NOMO-1 treated with DMSO at 0.1 percent for 48 hours (cell line): Measurements from ENCODE around the gene LTBP3.
"Not testable (repeated sequence)": the region's sequence is repeated elsewhere in the genome, so short reads cannot be mapped to it uniquely, and the experiment has no call there.

Source experiments
- DNase-seq: peaks from one replicate; lab custom pipeline; 2025; ENCODE audit not compliant: unreplicated experiment; lab: John Stamatoyannopoulos, UW

Gene LTBP3

GRCh38 chr11:65518941-65519549 lies 39.1 kb downstream of the LTBP3 start:
- DNase-seq: not testable (repeated sequence)

DNA sequence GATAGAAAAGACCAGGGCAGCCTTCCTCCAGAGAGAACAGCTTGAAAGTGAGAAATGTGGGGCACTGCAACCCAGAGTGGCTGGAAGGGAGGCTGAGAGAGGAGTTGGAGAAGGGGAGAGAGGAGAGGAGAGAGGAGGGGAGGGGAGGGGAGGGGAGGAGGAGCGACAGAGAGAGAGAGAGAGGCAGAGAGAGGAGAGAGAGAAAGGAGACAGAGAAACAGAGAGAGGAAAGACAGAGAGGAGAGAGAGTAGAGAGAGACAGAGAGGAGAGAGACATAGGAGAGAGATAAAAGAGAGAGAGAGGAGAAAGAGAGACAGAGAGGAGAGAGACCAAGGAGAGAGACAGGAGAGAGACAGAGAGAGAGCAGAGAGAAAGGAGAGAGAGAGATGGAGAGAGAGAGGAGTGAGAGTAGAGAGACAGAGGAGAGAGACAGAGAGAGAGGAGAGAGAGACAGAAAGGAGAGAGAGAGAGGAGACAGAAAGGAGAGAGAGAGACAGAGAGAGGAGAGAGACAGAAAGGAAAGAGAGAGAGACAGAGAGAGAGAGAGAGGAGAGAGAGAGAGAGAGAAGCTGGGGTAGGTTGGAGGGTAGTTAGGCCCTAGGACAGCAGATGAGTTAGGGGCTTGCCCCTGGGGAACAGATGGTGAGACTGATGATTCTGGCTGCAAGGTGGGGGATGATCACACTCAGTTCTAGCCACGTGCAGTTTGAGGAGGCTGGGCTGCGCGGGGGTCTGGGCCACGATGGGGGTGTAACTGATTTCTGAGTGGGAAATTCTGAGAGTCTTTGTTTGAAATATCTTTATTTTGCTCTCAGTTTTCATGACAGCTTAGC lies 41.8 kb downstream of the LTBP3 start:
- DNase-seq: no peak

GRCh38 chr11:65512311-65512710 lies 45.8 kb downstream of the LTBP3 start:
- DNase-seq: not testable (repeated sequence)

DNA sequence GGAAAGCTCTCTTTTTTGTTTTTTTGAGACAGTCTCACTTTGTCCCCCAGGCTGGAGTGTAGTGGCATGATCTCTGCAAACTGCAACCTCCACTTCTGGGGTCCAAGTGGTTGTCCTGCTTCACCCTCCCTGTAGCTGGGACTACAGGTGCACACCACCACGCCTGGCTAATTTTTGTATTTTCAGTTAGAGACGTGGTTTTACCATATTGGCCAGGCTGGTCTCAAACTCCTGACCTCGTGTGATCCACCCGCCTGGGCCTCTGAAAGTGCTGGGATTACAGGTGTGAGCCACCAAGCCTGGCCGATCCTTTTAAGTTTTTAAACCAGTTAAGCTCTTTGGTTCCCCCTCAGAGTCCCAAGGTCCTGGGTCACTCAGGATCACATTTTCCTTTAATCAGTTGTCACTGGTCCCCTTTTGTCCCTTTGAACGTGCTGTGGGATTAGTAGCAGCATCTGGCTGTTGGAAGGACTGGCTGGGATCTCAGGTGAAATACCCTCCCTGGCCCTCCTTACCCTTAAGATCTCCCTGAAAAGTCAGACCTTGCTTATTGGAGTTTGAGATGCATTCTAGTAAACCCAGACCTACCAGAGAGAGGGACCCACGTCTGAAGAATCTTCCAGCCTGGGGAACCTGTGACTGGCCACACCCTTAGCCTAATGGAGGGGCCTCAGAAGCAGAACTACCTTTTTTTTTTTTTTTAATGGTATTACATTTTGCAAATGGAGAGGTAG lies 51.2 kb downstream of the LTBP3 start:
- DNase-seq: no peak

- peak; percentile 52 for DNase-seq
Observed at GRCh38 chr11:65506290-65506771, 51.8 kb downstream of the LTBP3 start.

DNA sequence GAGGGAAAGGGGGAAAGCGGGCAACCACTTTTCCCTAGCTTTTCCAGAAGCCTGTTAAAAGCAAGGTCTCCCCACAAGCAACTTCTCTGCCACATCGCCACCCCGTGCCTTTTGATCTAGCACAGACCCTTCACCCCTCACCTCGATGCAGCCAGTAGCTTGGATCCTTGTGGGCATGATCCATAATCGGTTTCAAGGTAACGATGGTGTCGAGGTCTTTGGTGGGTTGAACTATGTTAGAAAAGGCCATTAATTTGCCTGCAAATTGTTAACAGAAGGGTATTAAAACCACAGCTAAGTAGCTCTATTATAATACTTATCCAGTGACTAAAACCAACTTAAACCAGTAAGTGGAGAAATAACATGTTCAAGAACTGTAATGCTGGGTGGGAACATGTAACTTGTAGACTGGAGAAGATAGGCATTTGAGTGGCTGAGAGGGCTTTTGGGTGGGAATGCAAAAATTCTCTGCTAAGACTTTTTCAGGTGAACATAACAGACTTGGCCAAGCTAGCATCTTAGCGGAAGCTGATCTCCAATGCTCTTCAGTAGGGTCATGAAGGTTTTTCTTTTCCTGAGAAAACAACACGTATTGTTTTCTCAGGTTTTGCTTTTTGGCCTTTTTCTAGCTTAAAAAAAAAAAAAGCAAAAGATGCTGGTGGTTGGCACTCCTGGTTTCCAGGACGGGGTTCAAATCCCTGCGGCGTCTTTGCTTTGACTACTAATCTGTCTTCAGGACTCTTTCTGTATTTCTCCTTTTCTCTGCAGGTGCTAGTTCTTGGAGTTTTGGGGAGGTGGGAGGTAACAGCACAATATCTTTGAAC lies 52.5 kb downstream of the LTBP3 start:
- no peak for DNase-seq

DNA sequence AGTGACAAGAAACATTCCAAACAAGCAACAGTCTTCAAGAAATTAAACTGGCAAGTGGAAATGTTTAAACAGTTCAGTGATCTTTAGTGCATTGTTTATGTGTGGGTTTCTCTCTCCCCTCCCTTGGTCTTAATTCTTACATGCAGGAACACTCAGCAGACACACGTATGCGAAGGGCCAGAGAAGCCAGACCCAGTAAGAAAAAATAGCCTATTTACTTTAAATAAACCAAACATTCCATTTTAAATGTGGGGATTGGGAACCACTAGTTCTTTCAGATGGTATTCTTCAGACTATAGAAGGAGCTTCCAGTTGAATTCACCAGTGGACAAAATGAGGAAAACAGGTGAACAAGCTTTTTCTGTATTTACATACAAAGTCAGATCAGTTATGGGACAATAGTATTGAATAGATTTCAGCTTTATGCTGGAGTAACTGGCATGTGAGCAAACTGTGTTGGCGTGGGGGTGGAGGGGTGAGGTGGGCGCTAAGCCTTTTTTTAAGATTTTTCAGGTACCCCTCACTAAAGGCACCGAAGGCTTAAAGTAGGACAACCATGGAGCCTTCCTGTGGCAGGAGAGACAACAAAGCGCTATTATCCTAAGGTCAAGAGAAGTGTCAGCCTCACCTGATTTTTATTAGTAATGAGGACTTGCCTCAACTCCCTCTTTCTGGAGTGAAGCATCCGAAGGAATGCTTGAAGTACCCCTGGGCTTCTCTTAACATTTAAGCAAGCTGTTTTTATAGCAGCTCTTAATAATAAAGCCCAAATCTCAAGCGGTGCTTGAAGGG lies 53.3 kb downstream of the LTBP3 start:
- DNase-seq: no peak

DNA sequence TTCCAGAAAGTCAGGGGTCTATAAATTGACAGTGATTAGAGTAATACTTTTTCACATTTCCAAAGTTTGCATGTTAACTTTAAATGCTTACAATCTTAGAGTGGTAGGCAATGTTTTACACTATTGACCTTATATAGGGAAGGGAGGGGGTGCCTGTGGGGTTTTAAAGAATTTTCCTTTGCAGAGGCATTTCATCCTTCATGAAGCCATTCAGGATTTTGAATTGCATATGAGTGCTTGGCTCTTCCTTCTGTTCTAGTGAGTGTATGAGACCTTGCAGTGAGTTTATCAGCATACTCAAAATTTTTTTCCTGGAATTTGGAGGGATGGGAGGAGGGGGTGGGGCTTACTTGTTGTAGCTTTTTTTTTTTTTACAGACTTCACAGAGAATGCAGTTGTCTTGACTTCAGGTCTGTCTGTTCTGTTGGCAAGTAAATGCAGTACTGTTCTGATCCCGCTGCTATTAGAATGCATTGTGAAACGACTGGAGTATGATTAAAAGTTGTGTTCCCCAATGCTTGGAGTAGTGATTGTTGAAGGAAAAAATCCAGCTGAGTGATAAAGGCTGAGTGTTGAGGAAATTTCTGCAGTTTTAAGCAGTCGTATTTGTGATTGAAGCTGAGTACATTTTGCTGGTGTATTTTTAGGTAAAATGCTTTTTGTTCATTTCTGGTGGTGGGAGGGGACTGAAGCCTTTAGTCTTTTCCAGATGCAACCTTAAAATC lies 54.0 kb downstream of the LTBP3 start:
- peak; percentile 22 for DNase-seq

DNA sequence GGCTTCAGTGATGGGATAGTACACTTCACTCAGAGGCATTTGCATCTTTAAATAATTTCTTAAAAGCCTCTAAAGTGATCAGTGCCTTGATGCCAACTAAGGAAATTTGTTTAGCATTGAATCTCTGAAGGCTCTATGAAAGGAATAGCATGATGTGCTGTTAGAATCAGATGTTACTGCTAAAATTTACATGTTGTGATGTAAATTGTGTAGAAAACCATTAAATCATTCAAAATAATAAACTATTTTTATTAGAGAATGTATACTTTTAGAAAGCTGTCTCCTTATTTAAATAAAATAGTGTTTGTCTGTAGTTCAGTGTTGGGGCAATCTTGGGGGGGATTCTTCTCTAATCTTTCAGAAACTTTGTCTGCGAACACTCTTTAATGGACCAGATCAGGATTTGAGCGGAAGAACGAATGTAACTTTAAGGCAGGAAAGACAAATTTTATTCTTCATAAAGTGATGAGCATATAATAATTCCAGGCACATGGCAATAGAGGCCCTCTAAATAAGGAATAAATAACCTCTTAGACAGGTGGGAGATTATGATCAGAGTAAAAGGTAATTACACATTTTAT lies 54.7 kb downstream of the LTBP3 start:
- no peak for DNase-seq

GRCh38 chr11:65502555-65503367 lies 55.4 kb downstream of the LTBP3 start:
- DNase-seq: no peak

GRCh38 chr11:65502274-65502554 lies 55.9 kb downstream of the LTBP3 start:
- DNase-seq: no peak

DNA sequence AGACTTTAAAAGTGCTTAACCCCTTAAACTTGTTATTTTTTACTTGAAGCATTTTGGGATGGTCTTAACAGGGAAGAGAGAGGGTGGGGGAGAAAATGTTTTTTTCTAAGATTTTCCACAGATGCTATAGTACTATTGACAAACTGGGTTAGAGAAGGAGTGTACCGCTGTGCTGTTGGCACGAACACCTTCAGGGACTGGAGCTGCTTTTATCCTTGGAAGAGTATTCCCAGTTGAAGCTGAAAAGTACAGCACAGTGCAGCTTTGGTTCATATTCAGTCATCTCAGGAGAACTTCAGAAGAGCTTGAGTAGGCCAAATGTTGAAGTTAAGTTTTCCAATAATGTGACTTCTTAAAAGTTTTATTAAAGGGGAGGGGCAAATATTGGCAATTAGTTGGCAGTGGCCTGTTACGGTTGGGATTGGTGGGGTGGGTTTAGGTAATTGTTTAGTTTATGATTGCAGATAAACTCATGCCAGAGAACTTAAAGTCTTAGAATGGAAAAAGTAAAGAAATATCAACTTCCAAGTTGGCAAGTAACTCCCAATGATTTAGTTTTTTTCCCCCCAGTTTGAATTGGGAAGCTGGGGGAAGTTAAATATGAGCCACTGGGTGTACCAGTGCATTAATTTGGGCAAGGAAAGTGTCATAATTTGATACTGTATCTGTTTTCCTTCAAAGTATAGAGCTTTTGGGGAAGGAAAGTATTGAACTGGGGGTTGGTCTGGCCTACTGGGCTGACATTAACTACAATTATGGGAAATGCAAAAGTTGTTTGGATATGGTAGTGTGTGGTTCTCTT lies 56.5 kb downstream of the LTBP3 start:
- DNase-seq: peak; percentile 26

DNA sequence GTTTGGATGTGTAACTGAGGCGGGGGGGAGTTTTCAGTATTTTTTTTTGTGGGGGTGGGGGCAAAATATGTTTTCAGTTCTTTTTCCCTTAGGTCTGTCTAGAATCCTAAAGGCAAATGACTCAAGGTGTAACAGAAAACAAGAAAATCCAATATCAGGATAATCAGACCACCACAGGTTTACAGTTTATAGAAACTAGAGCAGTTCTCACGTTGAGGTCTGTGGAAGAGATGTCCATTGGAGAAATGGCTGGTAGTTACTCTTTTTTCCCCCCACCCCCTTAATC lies 57.0 kb downstream of the LTBP3 start:
- no peak for DNase-seq

GRCh38 chr11:65500387-65501185 lies 57.6 kb downstream of the LTBP3 start:
- DNase-seq: peak; percentile 51

GRCh38 chr11:65499713-65500386 lies 58.3 kb downstream of the LTBP3 start:
- peak; percentile 45 for DNase-seq

GRCh38 chr11:65498977-65499712 lies 59.0 kb downstream of the LTBP3 start, which contains the start of gene MALAT1:
TSS of gene MALAT1 (plus strand) at chr11:65499045.
- peak; percentile 85 for DNase-seq
